Mucosa of gallbladder (tissue), 1 donor: ENCODE measurements around the gene WNT3. TPM values are rescaled to one million over a fixed set of nuclear protein-coding genes. Genes with fewer than 3 reads are reported as not detected.
"Not testable (repeated sequence)": the region's sequence is repeated elsewhere in the genome, so short reads cannot be mapped to it uniquely, and the experiment has no call there.

Experiments used
- DNase-seq: peaks from one replicate; pipeline ENCODE4 v3.0.0-alpha.2; 2020; ENCODE audit warnings: low spot score
- total RNA-seq: library from RNA; stranded (reverse); gene quantifications from one replicate; pipeline ENCODE4 v1.2.1, GENCODE V29; 2021
- donor health status: DM: no; HTN: no; CAD: no.

WNT3 gene
- total RNA-seq, 1 donor from 2014 or later = 0.52 TPM

GRCh38 chr17:46813920-46814319, 4.6 kb downstream of the WNT3 start:
- DNase-seq = no peak

- no peak for DNase-seq
Observed at GRCh38 chr17:46812624-46813318, 5.7 kb downstream of the WNT3 start.

GRCh38 chr17:46811978-46812583, 6.4 kb downstream of the WNT3 start:
- no peak for DNase-seq

- DNase-seq = no peak
Observed at GRCh38 chr17:46810837-46811236, 7.7 kb downstream of the WNT3 start.

- DNase-seq = no peak
Observed at GRCh38 chr17:46809110-46809571, 9.4 kb downstream of the WNT3 start.

- DNase-seq = no peak
Observed at GRCh38 chr17:46805771-46806170, 12.7 kb downstream of the WNT3 start.

GRCh38 chr17:46803544-46803943, 14.9 kb downstream of the WNT3 start:
- DNase-seq = no peak

- no peak for DNase-seq
Observed at GRCh38 chr17:46802800-46803199, 15.7 kb downstream of the WNT3 start.

GRCh38 chr17:46800573-46800972, 17.9 kb downstream of the WNT3 start:
- DNase-seq = no peak

GRCh38 chr17:46796956-46797530, 21.4 kb downstream of the WNT3 start:
- no peak for DNase-seq

- no peak for DNase-seq
Observed at GRCh38 chr17:46796524-46796923, 22.0 kb downstream of the WNT3 start.

GRCh38 chr17:46796084-46796483, 22.4 kb downstream of the WNT3 start:
- no peak for DNase-seq

GRCh38 chr17:46795379-46795952, 23.0 kb downstream of the WNT3 start:
- no peak for DNase-seq

GRCh38 chr17:46794318-46794717, 24.2 kb downstream of the WNT3 start:
- no peak for DNase-seq

GRCh38 chr17:46793541-46793940, 25.0 kb downstream of the WNT3 start:
- no peak for DNase-seq

- not testable (repeated sequence) for DNase-seq
Observed at GRCh38 chr17:46793023-46793422, 25.5 kb downstream of the WNT3 start.

GRCh38 chr17:46792071-46792470, 26.4 kb downstream of the WNT3 start:
- DNase-seq = no peak

- no peak for DNase-seq
Observed at GRCh38 chr17:46791531-46791930, 27.0 kb downstream of the WNT3 start.

GRCh38 chr17:46790216-46790615, 28.3 kb downstream of the WNT3 start:
- DNase-seq = no peak

- no peak for DNase-seq
Observed at GRCh38 chr17:46789610-46790009, 28.9 kb downstream of the WNT3 start.

GRCh38 chr17:46788796-46789195, 29.7 kb downstream of the WNT3 start:
- no peak for DNase-seq

- no peak for DNase-seq
Observed at GRCh38 chr17:46788300-46788699, 30.2 kb downstream of the WNT3 start.

- no peak for DNase-seq
Observed at GRCh38 chr17:46787478-46787877, 31.0 kb downstream of the WNT3 start.
